Mesendoderm (in vitro differentiated cells): ENCODE measurements around the gene ALK.

ENCODE experiments used
- DNase-seq: peaks from one replicate; pipeline ENCODE4 v3.0.0; 2013
- H2AK5ac ChIP-seq: 2 replicates; pipeline ENCODE4 v1.6.1; 2013; ENCODE audit warnings: low read length, inconsistent platforms
- H2BK120ac ChIP-seq: 2 replicates; pipeline ENCODE4 v1.6.1; 2013; ENCODE audit warnings: low read depth, mild to moderate bottlenecking, low read length, moderate library complexity, mixed read lengths
- H2BK15ac ChIP-seq: replicated peaks from 2 replicates; pipeline ENCODE4 v1.6.1; 2013; ENCODE audit warnings: low read depth, mild to moderate bottlenecking, moderate library complexity
- H2BK5ac ChIP-seq: 2 replicates; pipeline ENCODE4 v1.6.1; 2013; ENCODE audit warnings: low read length, inconsistent platforms
- H3K18ac ChIP-seq: 2 replicates; pipeline ENCODE4 v1.6.1; 2013; ENCODE audit warnings: mild to moderate bottlenecking, low read length, mixed read lengths
- H3K23ac ChIP-seq: one replicate; pipeline ENCODE4 v1.6.1; 2013; ENCODE audit warnings: low read length
- H3K27ac ChIP-seq: 2 replicates; pipeline ENCODE4 v1.5.1; 2013; ENCODE audit warnings: low read depth, mild to moderate bottlenecking, inconsistent platforms, low read length, moderate library complexity
- H3K27me3 ChIP-seq: 2 replicates; pipeline ENCODE4 v1.6.1; 2013; ENCODE audit warnings: low read length, control low read depth, mild to moderate bottlenecking, inconsistent platforms; ENCODE audit not compliant: insufficient read depth, poor library complexity
- H3K36me3 ChIP-seq: 2 replicates; pipeline ENCODE4 v1.6.1; 2013; ENCODE audit warnings: low read length, inconsistent platforms; ENCODE audit not compliant: control insufficient read depth, insufficient read depth
- H3K4ac ChIP-seq: one replicate; pipeline ENCODE4 v1.6.1; 2013; ENCODE audit warnings: low read depth, mild to moderate bottlenecking, low read length, moderate library complexity
- H3K4me1 ChIP-seq: 2 replicates; pipeline ENCODE4 v1.6.1; 2013; ENCODE audit warnings: low read depth, low read length, inconsistent platforms; ENCODE audit not compliant: control insufficient read depth
- H3K4me2 ChIP-seq: 2 replicates; pipeline ENCODE4 v1.6.1; 2013; ENCODE audit warnings: low read length
- H3K4me3 ChIP-seq: 2 replicates; pipeline ENCODE4 v1.5.1; 2013; ENCODE audit warnings: mild to moderate bottlenecking, low read length
- H3K56ac ChIP-seq: one replicate; pipeline ENCODE4 v1.6.1; 2013; ENCODE audit warnings: low read length
- H3K79me1 ChIP-seq: 2 replicates; pipeline ENCODE4 v1.6.1; 2013; ENCODE audit warnings: low read length, inconsistent platforms
- H3K79me2 ChIP-seq: 2 replicates; pipeline ENCODE4 v1.6.1; 2013; ENCODE audit warnings: mild to moderate bottlenecking, low read length; ENCODE audit not compliant: control insufficient read depth, insufficient read depth
- H3K9ac ChIP-seq: 2 replicates; pipeline ENCODE4 v1.6.1; 2013; ENCODE audit warnings: low read length, inconsistent platforms
- H4K5ac ChIP-seq: one replicate; pipeline ENCODE4 v1.6.1; 2013; ENCODE audit warnings: low read length
- H4K8ac ChIP-seq: one replicate; pipeline ENCODE4 v1.6.1; 2013; ENCODE audit warnings: low read depth, mild to moderate bottlenecking, control low read depth, low read length, moderate library complexity
- WGBS: extraction: QIAGEN DNeasy Blood & Tissue Kit; methylation state at CpG from one replicate; pipeline ENCODE4 v1.1.7; 2013; ENCODE audit warnings: low lambda C conversion rate, missing lambda C conversion rate; ENCODE audit not compliant: insufficient coverage; ENCODE audit errors: extremely low coverage; 5-methylcytosine and 5-hydroxymethylcytosine counted together

ALK gene

GRCh38 chr2:29361231-29361630, 560.2 kb downstream of the ALK start:
- Histone ChIP-seq H3K9ac (no peak overlapping the region), H3K4ac (no peak overlapping the region), H3K18ac (no peak overlapping the region), H4K8ac (no peak overlapping the region), H2AK5ac (no peak overlapping the region), H2BK15ac (no peak overlapping the region), H3K36me3 (no peaks in the 10 kb centered on the region), H3K79me2 (no peaks in the 10 kb centered on the region), H4K5ac (no peak overlapping the region), H3K56ac (no peak overlapping the region), H2BK5ac (no peak overlapping the region), H3K4me2 (no peak overlapping the region), H3K4me1 (no peaks in the 10 kb centered on the region), H2BK120ac (no peak overlapping the region), H3K4me3 (no peak overlapping the region), H3K27me3 (no peaks in the 10 kb centered on the region), H3K27ac (no peak overlapping the region), H3K79me1 (no peaks in the 10 kb centered on the region), H3K23ac (no peak overlapping the region)
- no CpG with 5 or more reads among the region's 6 CpGs for whole genome bisulfite sequencing
- no peak for DNase-seq

- Histone ChIP-seq H3K79me2 (no peaks in the 10 kb centered on the region), H3K4ac (no peak overlapping the region), H3K4me3 (no peak overlapping the region), H3K9ac (no peak overlapping the region), H3K27ac (no peak overlapping the region), H3K79me1 (no peaks in the 10 kb centered on the region), H4K8ac (no peak overlapping the region), H3K4me2 (no peak overlapping the region), H2AK5ac (no peak overlapping the region), H2BK5ac (no peak overlapping the region), H4K5ac (no peak overlapping the region), H3K18ac (no peak overlapping the region), H3K23ac (no peak overlapping the region), H3K36me3 (no peaks in the 10 kb centered on the region), H2BK120ac (no peak overlapping the region), H3K56ac (no peak overlapping the region), H3K4me1 (no peaks in the 10 kb centered on the region), H2BK15ac (no peak overlapping the region), H3K27me3 (no peaks in the 10 kb centered on the region)
- no peak for DNase-seq
- WGBS: no CpG with 5 or more reads among the region's 3 CpGs
Measured at GRCh38 chr2:29360016-29360784, 561.2 kb downstream of the ALK start.

GRCh38 chr2:29353403-29353991, 567.9 kb downstream of the ALK start:
- Histone ChIP-seq H3K27me3 (no peaks in the 10 kb centered on the region), H3K4me3 (no peak overlapping the region), H3K27ac (no peak overlapping the region), H3K36me3 (no peaks in the 10 kb centered on the region), H4K5ac (no peak overlapping the region), H3K4ac (no peak overlapping the region), H3K23ac (no peak overlapping the region), H2BK120ac (no peak overlapping the region), H3K4me2 (no peak overlapping the region), H2AK5ac (no peak overlapping the region), H2BK15ac (no peak overlapping the region), H3K18ac (no peak overlapping the region), H4K8ac (no peak overlapping the region), H3K56ac (no peak overlapping the region), H3K4me1 (no peaks in the 10 kb centered on the region), H3K9ac (no peak overlapping the region), H2BK5ac (no peak overlapping the region), H3K79me2 (no peaks in the 10 kb centered on the region), H3K79me1 (no peaks in the 10 kb centered on the region)
- no peak for DNase-seq
- no CpG with 5 or more reads among the region's 1 CpG for WGBS

- H3K4me2 ChIP-seq: no peak overlapping the region
- no peak overlapping the region for H3K56ac ChIP-seq
- H3K9ac ChIP-seq: no peak overlapping the region
- no peak overlapping the region for H2BK15ac ChIP-seq
- no peak overlapping the region for H3K23ac ChIP-seq
- no peaks in the 10 kb centered on the region for H3K4me1 ChIP-seq
- H3K79me1 ChIP-seq: no peaks in the 10 kb centered on the region
- H2BK120ac ChIP-seq: no peak overlapping the region
- H3K27ac ChIP-seq: no peak overlapping the region
- H3K36me3 ChIP-seq: no peaks in the 10 kb centered on the region
- no peak overlapping the region for H2BK5ac ChIP-seq
- no peak overlapping the region for H2AK5ac ChIP-seq
- H3K18ac ChIP-seq: no peak overlapping the region
- WGBS: no CpG with 5 or more reads among the region's 9 CpGs
- H4K8ac ChIP-seq: no peak overlapping the region
- DNase-seq: no peak
- H3K4ac ChIP-seq: no peak overlapping the region
- no peak overlapping the region for H4K5ac ChIP-seq
- H3K27me3 ChIP-seq: no peaks in the 10 kb centered on the region
- no peak overlapping the region for H3K4me3 ChIP-seq
- H3K79me2 ChIP-seq: no peaks in the 10 kb centered on the region
Measured at GRCh38 chr2:29351916-29352591, 569.3 kb downstream of the ALK start.

- no peaks in the 10 kb centered on the region for H3K36me3 ChIP-seq
- no peak overlapping the region for H4K8ac ChIP-seq
- no peak overlapping the region for H2BK15ac ChIP-seq
- H3K27ac ChIP-seq: no peak overlapping the region
- no peak overlapping the region for H2BK120ac ChIP-seq
- no CpG with 5 or more reads among the region's 5 CpGs for WGBS
- no peak overlapping the region for H3K23ac ChIP-seq
- H2BK5ac ChIP-seq: no peak overlapping the region
- H2AK5ac ChIP-seq: no peak overlapping the region
- no peaks in the 10 kb centered on the region for H3K27me3 ChIP-seq
- no peaks in the 10 kb centered on the region for H3K79me1 ChIP-seq
- no peak overlapping the region for H3K18ac ChIP-seq
- H4K5ac ChIP-seq: no peak overlapping the region
- H3K56ac ChIP-seq: no peak overlapping the region
- no peaks in the 10 kb centered on the region for H3K4me1 ChIP-seq
- H3K79me2 ChIP-seq: no peaks in the 10 kb centered on the region
- H3K4ac ChIP-seq: no peak overlapping the region
- no peak overlapping the region for H3K9ac ChIP-seq
- H3K4me2 ChIP-seq: no peak overlapping the region
- no peak overlapping the region for H3K4me3 ChIP-seq
- no peak for DNase-seq
Measured at GRCh38 chr2:29351248-29351647, 570.1 kb downstream of the ALK start.
